Upper lobe of left lung (tissue), 6 donors: ENCODE measurements around the gene ERRFI1. TPM values are rescaled to one million over a fixed set of nuclear protein-coding genes. Genes with fewer than 3 reads are reported as not detected.
A peak's percentile ranks its signal among the peaks of the same experiment; 100 is the strongest.

Experiments
- ATAC-seq, 2 donors: fragments of 200-7000 bp; cut with Tn5 transposase; one replicate each; pipeline ENCODE4 v1.9.1; 2022; ENCODE audit warnings: mild to moderate bottlenecking in 2 of 2, moderate library complexity in 2 of 2; ENCODE audit not compliant: low FRiP score in 2 of 2
- DNase-seq, 2 donors: peaks; one replicate each; pipeline ENCODE4 v3.0.0-alpha.2; 2019 to 2020
- H3K27ac ChIP-seq, 4 donors: fragments of 200-600 bp; sonication (generic); one replicate each; pipeline ENCODE4 v1.5.1; 2016 to 2019
- H3K27me3 ChIP-seq, 4 donors: fragments of 200-600 bp; sonication (generic); one replicate each; pipeline ENCODE4 v1.5.1; 2017 to 2019
- H3K36me3 ChIP-seq, 4 donors: fragments of 200-600 bp; sonication (generic); one replicate each; pipeline ENCODE4 v1.5.1; 2016 to 2019
- H3K4me1 ChIP-seq, 4 donors: fragments of 200-600 bp; sonication (generic); one replicate each; pipeline ENCODE4 v1.5.1; 2018 to 2019
- H3K4me3 ChIP-seq, 4 donors: fragments of 200-600 bp; sonication (generic); one replicate each; pipeline ENCODE4 v1.5.1; 2017 to 2019; ENCODE audit warnings: mild to moderate bottlenecking in 2 of 4, moderate library complexity in 1 of 4
- H3K9me3 ChIP-seq, 4 donors: fragments of 200-600 bp; sonication (generic); one replicate each; pipeline ENCODE4 v1.5.1; 2018 to 2019
- EP300 ChIP-seq, 4 donors: sonication (generic); formaldehyde crosslinking; IDR thresholded peaks; one replicate each; pipeline ENCODE4 v1.5.1; 2017; ENCODE audit warnings: antibody characterized with exemption in 4 of 4, control low read depth in 2 of 4
- POLR2A ChIP-seq, 4 donors: fragments of 450-650 bp; IDR thresholded peaks; one replicate each; pipeline ENCODE4 v1.5.1; 2016 to 2017; ENCODE audit warnings: antibody characterized with exemption in 4 of 4, mild to moderate bottlenecking in 2 of 4
- POLR2AphosphoS5 ChIP-seq, 2 donors: sonication (generic); formaldehyde crosslinking; IDR thresholded peaks; one replicate each; pipeline ENCODE4 v1.5.1; 2017; ENCODE audit warnings: antibody characterized with exemption in 2 of 2
- WGBS, 2 donors: methylation state at CpG; one replicate each; pipeline ENCODE4 v1.1.5; 2017 to 2018; 5-methylcytosine and 5-hydroxymethylcytosine counted together
- total RNA-seq, 6 donors: library from RNA; depleted of rRNA in 4 of 6; stranded (reverse); fragments of >200 nt in 4 of 6; gene quantifications; one replicate each; pipeline versions ENCODE4 v1.1.0 to v1.2.1, GENCODE V29; 2016 to 2021
- TF ChIP-seq, protein P1 (sequence below), 6 experiments: fragments of 450-650 bp in 4 of 6; fragments of 200-600 bp in 2 of 6; sonication (generic) in 2 of 6; IDR thresholded peaks; one replicate each; pipeline ENCODE4 v1.5.1; 2016 to 2019; ENCODE audit warnings: antibody characterized with exemption in 6 of 6
- donor health status: DM: no; HTN: no; CAD: no; lungs with moderate emphysema.
- donor health status: DM: no; HTN: yes; CAD: no; lungs with severe emphysema.

The ERRFI1 gene
- total RNA-seq, 6 donors from 2014 or later: 30.4 to 164 (median 84.6) TPM

DNA sequence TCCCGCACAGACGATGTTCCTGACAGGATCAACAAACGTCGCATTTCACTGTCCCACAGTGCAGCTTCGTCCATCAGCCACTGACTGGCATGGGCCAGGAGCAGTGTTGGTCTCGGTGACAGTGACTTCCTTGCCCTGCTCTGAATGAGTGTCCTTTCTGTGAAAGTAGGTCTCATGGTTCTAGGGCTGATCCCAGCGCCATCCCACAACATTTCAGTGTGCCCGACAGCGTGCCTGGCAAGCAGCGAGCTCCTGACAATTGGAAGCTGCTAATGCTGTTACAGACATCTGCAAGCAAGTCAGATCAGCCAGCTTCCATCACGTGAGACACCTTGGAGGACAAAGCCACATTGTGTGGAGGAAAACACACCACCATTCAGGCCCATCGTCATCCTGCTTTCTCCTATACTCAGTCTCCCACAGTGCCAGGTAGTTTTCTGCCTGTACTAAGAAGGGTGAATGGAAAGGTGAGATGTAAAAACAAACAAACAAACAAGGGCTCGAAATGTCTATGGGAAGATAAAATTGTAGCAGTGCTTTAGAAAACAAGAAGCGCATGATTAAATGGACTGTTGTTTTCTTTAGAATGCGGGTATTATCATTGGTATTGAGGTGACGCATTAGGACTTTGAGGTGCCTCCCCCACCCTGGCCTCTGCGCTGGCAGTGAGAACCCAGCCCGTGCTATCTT, 21.9 kb downstream of the ERRFI1 start:
- H3K27ac ChIP-seq: peak overlapping the region; percentile 62 to 81 (median 76)
- H3K4me3 ChIP-seq: no peak overlapping the region
- DNase-seq (no peak), ATAC-seq (no peak)
- H3K4me1 ChIP-seq: peaks cover 36 to 42% (median 39%) of the 10 kb centered on the region in 4 donors
- WGBS, 2 donors: 60 to 64% methylated on average over 18 of the region's 18 CpGs
- no peak for TF ChIP-seq POLR2A (IDR thresholded peaks at IDR 0.05)
- TF ChIP-seq EP300 (IDR thresholded peaks at IDR 0.05): no peak
- peak in 1 of 2 donors; percentile 30 for TF ChIP-seq POLR2AphosphoS5 (IDR thresholded peaks at IDR 0.05)
- TF ChIP-seq, protein P1, sequence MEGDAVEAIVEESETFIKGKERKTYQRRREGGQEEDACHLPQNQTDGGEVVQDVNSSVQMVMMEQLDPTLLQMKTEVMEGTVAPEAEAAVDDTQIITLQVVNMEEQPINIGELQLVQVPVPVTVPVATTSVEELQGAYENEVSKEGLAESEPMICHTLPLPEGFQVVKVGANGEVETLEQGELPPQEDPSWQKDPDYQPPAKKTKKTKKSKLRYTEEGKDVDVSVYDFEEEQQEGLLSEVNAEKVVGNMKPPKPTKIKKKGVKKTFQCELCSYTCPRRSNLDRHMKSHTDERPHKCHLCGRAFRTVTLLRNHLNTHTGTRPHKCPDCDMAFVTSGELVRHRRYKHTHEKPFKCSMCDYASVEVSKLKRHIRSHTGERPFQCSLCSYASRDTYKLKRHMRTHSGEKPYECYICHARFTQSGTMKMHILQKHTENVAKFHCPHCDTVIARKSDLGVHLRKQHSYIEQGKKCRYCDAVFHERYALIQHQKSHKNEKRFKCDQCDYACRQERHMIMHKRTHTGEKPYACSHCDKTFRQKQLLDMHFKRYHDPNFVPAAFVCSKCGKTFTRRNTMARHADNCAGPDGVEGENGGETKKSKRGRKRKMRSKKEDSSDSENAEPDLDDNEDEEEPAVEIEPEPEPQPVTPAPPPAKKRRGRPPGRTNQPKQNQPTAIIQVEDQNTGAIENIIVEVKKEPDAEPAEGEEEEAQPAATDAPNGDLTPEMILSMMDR (IDR thresholded peaks at IDR 0.05): peak in 1 of 6 experiments; percentile 8
- no peaks in the 10 kb centered on the region for H3K27me3 ChIP-seq
- no peaks in the 10 kb centered on the region for H3K9me3 ChIP-seq
- peaks cover 0 to 10% (median 2%) of the 10 kb centered on the region in 4 donors for H3K36me3 ChIP-seq

DNA sequence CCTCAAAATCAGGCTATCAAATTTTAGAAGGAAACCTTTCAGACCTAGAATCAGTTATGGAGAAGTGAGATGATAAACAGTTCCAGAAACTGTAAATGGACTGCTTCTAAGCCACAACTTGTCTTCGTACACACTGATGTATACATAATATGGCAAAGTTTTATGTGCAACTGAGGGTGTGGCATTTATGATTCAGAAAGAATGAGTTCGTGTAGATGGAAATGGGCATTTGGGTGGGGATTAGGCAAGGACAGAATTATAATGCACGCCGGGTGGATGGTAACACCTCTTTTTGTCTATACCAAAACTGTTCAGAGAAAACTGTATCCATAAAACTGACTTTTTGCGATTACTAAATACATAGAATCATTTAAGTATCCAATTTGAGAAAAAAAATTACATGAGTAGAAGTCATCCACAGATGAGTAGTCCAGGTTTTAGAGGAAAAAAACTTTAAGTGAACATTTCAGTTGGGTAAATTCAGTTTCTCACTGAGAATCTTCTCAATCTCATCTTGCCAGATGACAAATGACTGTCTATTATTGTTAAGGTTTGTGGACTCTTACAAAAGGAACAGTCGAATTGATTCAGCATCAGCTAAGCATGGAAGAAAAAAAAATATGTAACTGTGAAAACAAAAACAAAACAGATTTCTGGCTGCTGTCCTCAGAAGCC, 22.5 kb downstream of the ERRFI1 start:
- WGBS, 2 donors: 79 to 88% methylated on average over 6 of the region's 6 CpGs
- ATAC-seq: no peak
- Histone ChIP-seq H3K27ac (peak overlapping the region; percentile 62 to 81 (median 76)), H3K9me3 (no peaks in the 10 kb centered on the region), H3K27me3 (no peaks in the 10 kb centered on the region), H3K4me1 (peaks cover 36 to 42% (median 39%) of the 10 kb centered on the region in 4 donors), H3K4me3 (no peak overlapping the region), H3K36me3 (peaks cover 0 to 3% (median 0%) of the 10 kb centered on the region in 4 donors)
- TF ChIP-seq POLR2AphosphoS5 (IDR thresholded peaks at IDR 0.05): no peak
- TF ChIP-seq, protein P1 (IDR thresholded peaks at IDR 0.05): no peak
- no peak for DNase-seq

DNA sequence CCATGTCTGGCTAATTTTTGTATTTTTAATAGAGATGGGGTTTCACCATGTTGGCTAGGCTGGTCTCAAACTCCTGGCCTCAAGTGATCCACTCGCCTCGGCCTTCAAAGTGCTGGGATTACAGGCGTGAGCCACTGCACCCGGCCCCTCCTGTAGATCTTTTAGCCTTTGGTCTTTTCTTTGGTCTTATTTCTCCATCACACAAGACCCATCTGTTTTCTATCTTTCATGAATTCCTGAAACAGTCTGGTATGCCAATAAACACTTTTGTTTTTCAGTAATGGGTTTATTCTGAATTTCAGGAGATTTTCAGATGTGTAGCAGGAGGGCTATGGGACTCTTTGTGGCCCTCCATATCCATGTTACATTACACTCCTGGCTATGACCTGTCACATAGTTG, 23.2 kb downstream of the ERRFI1 start:
- 68 to 89% methylated on average over 4 of the region's 4 CpGs for WGBS, 2 donors
- no peak for ATAC-seq

DNA sequence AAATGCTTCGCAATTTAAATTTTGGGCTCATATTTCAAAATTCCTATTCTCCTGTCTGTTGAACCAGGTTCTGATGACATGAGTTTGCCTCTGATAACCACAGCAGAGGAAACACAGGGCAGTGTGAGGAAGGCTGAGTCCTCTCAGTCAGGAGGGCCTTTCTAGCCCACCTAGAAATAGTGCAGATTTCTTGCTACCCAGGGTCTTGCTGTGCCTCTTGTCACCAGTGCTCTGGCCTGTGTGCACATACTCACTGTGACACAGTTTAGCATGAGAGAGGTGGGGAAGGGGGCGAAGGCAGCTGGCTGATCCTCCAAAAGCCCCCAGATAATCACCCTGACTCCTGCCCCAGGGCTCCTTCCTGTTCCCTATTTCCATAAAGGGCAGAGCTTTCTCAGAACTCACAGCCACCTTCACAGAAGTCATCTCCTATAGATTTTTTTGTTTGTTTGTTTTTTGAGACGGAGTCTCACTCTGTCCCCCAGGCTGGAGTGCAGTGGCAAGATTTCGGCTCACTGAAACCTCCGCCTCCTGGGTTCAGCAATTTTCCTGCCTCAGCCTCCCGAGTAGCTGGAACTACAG, 23.7 kb downstream of the ERRFI1 start:
- DNase-seq (no peak), ATAC-seq (no peak)
- no peak for TF ChIP-seq POLR2AphosphoS5 (IDR thresholded peaks at IDR 0.05)
- TF ChIP-seq POLR2A (IDR thresholded peaks at IDR 0.05): no peak
- TF ChIP-seq, protein P1 (IDR thresholded peaks at IDR 0.05): no peak
- TF ChIP-seq EP300 (IDR thresholded peaks at IDR 0.05): no peak
- Histone ChIP-seq H3K27ac (peak overlapping the region in 2 of 4 donors; percentile 62 to 72), H3K36me3 (no peaks in the 10 kb centered on the region), H3K27me3 (no peaks in the 10 kb centered on the region), H3K4me3 (no peak overlapping the region), H3K4me1 (peaks cover 36 to 42% (median 39%) of the 10 kb centered on the region in 4 donors), H3K9me3 (no peaks in the 10 kb centered on the region)
- whole genome bisulfite sequencing, 2 donors: 81 to 97% methylated on average over 6 of the region's 6 CpGs

More for the DNA sequence above, 23.2 kb downstream of the ERRFI1 start:
- H3K9me3 ChIP-seq: no peaks in the 10 kb centered on the region
- no peaks in the 10 kb centered on the region for H3K36me3 ChIP-seq
- no peaks in the 10 kb centered on the region for H3K27me3 ChIP-seq
- peaks cover 36 to 42% (median 39%) of the 10 kb centered on the region in 4 donors for H3K4me1 ChIP-seq
- no peak for DNase-seq
- H3K4me3 ChIP-seq: no peak overlapping the region
- TF ChIP-seq POLR2A (IDR thresholded peaks at IDR 0.05) (no peak), EP300 (IDR thresholded peaks at IDR 0.05) (no peak)
- H3K27ac ChIP-seq: peak overlapping the region in 3 of 4 donors; percentile 62 to 80 (median 72)

DNA sequence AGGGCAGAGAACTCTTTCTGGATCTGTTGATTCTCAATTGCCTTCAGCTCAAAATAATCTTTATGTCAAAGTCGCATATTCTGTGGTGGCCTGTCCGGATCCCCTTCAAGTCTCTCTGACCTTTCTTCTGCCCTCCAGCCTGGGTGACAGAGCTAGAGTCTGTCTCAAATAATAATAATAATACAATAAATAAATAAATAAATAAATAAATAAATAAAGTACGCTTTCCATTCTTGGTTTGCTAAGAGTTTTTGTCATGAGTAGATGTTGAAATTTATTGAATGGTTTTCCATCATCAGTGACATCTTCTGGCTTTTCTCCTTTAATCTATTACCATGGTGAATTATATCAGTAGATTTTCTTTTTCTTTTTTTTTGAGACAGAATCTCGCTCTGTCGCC, 30.7 kb downstream of the ERRFI1 start:
- DNase-seq (no peak), ATAC-seq (no peak)
- TF ChIP-seq POLR2AphosphoS5 (IDR thresholded peaks at IDR 0.05) (no peak), EP300 (IDR thresholded peaks at IDR 0.05) (no peak), POLR2A (IDR thresholded peaks at IDR 0.05) (no peak)
- TF ChIP-seq, protein P1 (IDR thresholded peaks at IDR 0.05): no peak
- Histone ChIP-seq H3K27me3 (no peaks in the 10 kb centered on the region), H3K4me1 (no peaks in the 10 kb centered on the region), H3K4me3 (no peak overlapping the region), H3K27ac (no peak overlapping the region), H3K9me3 (no peaks in the 10 kb centered on the region), H3K36me3 (no peaks in the 10 kb centered on the region)
- WGBS, 2 donors: 97 to 99% methylated on average over 5 of the region's 5 CpGs
